ENCODE measurements around the gene RAD51B.

DNA sequence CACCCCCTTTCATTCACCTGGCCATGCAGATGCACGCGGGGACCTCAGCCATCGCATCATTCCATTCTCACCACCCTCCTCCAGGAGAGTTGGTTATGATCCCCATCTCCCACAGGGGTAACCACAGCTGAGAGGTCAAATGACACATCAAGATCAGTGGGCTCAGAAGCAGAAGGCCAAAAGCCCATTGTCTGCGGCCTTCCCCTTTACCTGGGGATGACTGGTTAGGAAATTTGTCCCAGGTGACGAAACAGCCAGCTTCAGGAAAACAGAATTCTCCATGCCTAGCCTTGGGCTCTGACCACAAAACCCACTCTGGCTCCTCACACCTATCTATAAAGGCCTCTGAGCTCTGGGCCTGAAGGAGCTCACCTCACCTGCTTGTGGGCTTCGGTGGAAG, 937.2 kb downstream of the RAD51B start:
- TF ChIP-seq POLR2A (IDR thresholded peaks at IDR 0.05) (no peak), EP300 (IDR thresholded peaks at IDR 0.05) (no peak)
- TF ChIP-seq, protein P1, sequence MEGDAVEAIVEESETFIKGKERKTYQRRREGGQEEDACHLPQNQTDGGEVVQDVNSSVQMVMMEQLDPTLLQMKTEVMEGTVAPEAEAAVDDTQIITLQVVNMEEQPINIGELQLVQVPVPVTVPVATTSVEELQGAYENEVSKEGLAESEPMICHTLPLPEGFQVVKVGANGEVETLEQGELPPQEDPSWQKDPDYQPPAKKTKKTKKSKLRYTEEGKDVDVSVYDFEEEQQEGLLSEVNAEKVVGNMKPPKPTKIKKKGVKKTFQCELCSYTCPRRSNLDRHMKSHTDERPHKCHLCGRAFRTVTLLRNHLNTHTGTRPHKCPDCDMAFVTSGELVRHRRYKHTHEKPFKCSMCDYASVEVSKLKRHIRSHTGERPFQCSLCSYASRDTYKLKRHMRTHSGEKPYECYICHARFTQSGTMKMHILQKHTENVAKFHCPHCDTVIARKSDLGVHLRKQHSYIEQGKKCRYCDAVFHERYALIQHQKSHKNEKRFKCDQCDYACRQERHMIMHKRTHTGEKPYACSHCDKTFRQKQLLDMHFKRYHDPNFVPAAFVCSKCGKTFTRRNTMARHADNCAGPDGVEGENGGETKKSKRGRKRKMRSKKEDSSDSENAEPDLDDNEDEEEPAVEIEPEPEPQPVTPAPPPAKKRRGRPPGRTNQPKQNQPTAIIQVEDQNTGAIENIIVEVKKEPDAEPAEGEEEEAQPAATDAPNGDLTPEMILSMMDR (IDR thresholded peaks at IDR 0.05) = no peak
